ENCODE measurements around the gene GAL3ST1.

Gene GAL3ST1

GRCh38 chr22:30508216-30508615 lies 66.2 kb downstream of the GAL3ST1 start:
- no peak overlapping the region for H3K14ac ChIP-seq (ENCODE audit: low read length in 2 of 2)
- no peak overlapping the region for H3K4ac ChIP-seq (ENCODE audit: low read depth in 1 of 2, low read length in 2 of 2)
- no peak overlapping the region for H3K18ac ChIP-seq (ENCODE audit: low read depth in 1 of 2, low read length in 2 of 2)
- no peak overlapping the region for H2BK120ac ChIP-seq (ENCODE audit: low read depth, low read length)
- no peak overlapping the region for H3K4me2 ChIP-seq (ENCODE audit: low read length, poor library complexity, severe bottlenecking)
- no peak overlapping the region for H4K91ac ChIP-seq (ENCODE audit: low read length)
- no peak overlapping the region for H3K27ac ChIP-seq (ENCODE audit: low read length, poor library complexity, severe bottlenecking)
- no peak overlapping the region for H3K23ac ChIP-seq (ENCODE audit: low read length in 2 of 2)
- no peaks in the 10 kb centered on the region for H3K79me1 ChIP-seq (replicated peaks; ENCODE audit: low read length, poor library complexity, severe bottlenecking)
- WGBS, result 90% methylated on average over 4 of the region's 5 CpGs
- no peaks in the 10 kb centered on the region for H3K36me3 ChIP-seq (ENCODE audit: control insufficient read depth in 1 of 2, insufficient read depth in 2 of 2, low read depth in 1 of 2, low read length in 2 of 2)
- no peak for DNase-seq
- H3K4me1 ChIP-seq (ENCODE audit: control insufficient read depth, insufficient read depth, low read depth, low read length), result peaks cover 2% of the 10 kb centered on the region
- H2AK5ac ChIP-seq (ENCODE audit: low read length, severe bottlenecking), result no peak overlapping the region
- peaks cover 13 to 34% of the 10 kb centered on the region in 2 experiments for H3K27me3 ChIP-seq (ENCODE audit: control insufficient read depth in 1 of 2, insufficient read depth in 1 of 2, low read length in 2 of 2)
- no peak overlapping the region for H2BK12ac ChIP-seq (ENCODE audit: low read length in 2 of 2)
- H2BK15ac ChIP-seq (ENCODE audit: low read depth, poor library complexity, severe bottlenecking), result no peak overlapping the region
- H3K9me3 ChIP-seq (ENCODE audit: control insufficient read depth, low read length), result peaks cover 2% of the 10 kb centered on the region
- H4K8ac ChIP-seq (ENCODE audit: low read length), result no peak overlapping the region
- H3K9ac ChIP-seq (ENCODE audit: low read length), result no peak overlapping the region
- no peak overlapping the region for H3K4me3 ChIP-seq (ENCODE audit: insufficient read depth in 1 of 2, low read depth in 1 of 2, low read length in 2 of 2)
- no peak overlapping the region for H2BK5ac ChIP-seq (ENCODE audit: low read depth, low read length, poor library complexity, severe bottlenecking)
- H2AFZ ChIP-seq (ENCODE audit: low read depth, low read length), result no peak overlapping the region

DNA sequence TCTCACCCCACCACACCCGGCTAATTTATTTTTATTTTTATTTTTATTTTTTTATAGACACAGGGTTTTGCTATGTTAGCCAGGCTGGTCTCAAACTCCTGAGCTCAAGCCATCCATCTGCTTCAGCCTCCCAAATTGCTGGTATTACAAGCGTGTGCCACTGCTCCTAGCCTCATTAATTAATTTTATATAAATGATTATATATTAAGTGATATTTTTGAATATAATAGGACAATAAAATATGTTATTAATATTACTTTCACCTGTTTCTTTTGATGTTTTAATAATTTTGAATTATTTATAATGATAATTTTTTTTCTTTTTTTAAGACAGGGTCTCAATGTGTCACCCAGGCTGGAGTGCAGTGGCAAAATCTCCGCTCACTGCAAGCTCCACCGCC lies 66.8 kb downstream of the GAL3ST1 start:
- Histone ChIP-seq H3K23ac (ENCODE audit: low read length in 2 of 2) (no peak overlapping the region), H3K14ac (ENCODE audit: low read length in 2 of 2) (no peak overlapping the region), H3K27ac (ENCODE audit: low read length, poor library complexity, severe bottlenecking) (no peak overlapping the region), H4K91ac (ENCODE audit: low read length) (no peak overlapping the region), H3K9me3 (ENCODE audit: control insufficient read depth, low read length) (no peaks in the 10 kb centered on the region), H3K9ac (ENCODE audit: low read length) (no peak overlapping the region), H2AK5ac (ENCODE audit: low read length, severe bottlenecking) (no peak overlapping the region), H3K18ac (ENCODE audit: low read depth in 1 of 2, low read length in 2 of 2) (no peak overlapping the region), H2BK15ac (ENCODE audit: low read depth, poor library complexity, severe bottlenecking) (no peak overlapping the region), H2AFZ (ENCODE audit: low read depth, low read length) (no peak overlapping the region), H3K4me3 (ENCODE audit: insufficient read depth in 1 of 2, low read depth in 1 of 2, low read length in 2 of 2) (no peak overlapping the region), H3K4ac (ENCODE audit: low read depth in 1 of 2, low read length in 2 of 2) (no peak overlapping the region), H4K8ac (ENCODE audit: low read length) (no peak overlapping the region), H3K4me1 (ENCODE audit: control insufficient read depth, insufficient read depth, low read depth, low read length) (peaks cover 2% of the 10 kb centered on the region), H3K36me3 (ENCODE audit: control insufficient read depth in 1 of 2, insufficient read depth in 2 of 2, low read depth in 1 of 2, low read length in 2 of 2) (no peaks in the 10 kb centered on the region), H3K79me1 (replicated peaks; ENCODE audit: low read length, poor library complexity, severe bottlenecking) (no peaks in the 10 kb centered on the region), H2BK12ac (ENCODE audit: low read length in 2 of 2) (no peak overlapping the region), H2BK120ac (ENCODE audit: low read depth, low read length) (no peak overlapping the region), H2BK5ac (ENCODE audit: low read depth, low read length, poor library complexity, severe bottlenecking) (no peak overlapping the region), H3K4me2 (ENCODE audit: low read length, poor library complexity, severe bottlenecking) (no peak overlapping the region), H3K27me3 (ENCODE audit: control insufficient read depth in 1 of 2, insufficient read depth in 1 of 2, low read length in 2 of 2) (peaks cover 13 to 34% of the 10 kb centered on the region in 2 experiments)
- no peak for DNase-seq
- 95% methylated on average over 2 of the region's 4 CpGs for WGBS

GRCh38 chr22:30506507-30506968 lies 67.9 kb downstream of the GAL3ST1 start:
- H2BK12ac ChIP-seq (ENCODE audit: low read length in 2 of 2), result no peak overlapping the region
- 94% methylated on average over 8 of the region's 8 CpGs for WGBS
- no peak overlapping the region for H3K18ac ChIP-seq (ENCODE audit: low read depth in 1 of 2, low read length in 2 of 2)
- no peak overlapping the region for H3K4me3 ChIP-seq (ENCODE audit: insufficient read depth in 1 of 2, low read depth in 1 of 2, low read length in 2 of 2)
- H3K4me1 ChIP-seq (ENCODE audit: control insufficient read depth, insufficient read depth, low read depth, low read length), result peaks cover 2% of the 10 kb centered on the region
- no peaks in the 10 kb centered on the region for H3K36me3 ChIP-seq (ENCODE audit: control insufficient read depth in 1 of 2, insufficient read depth in 2 of 2, low read depth in 1 of 2, low read length in 2 of 2)
- DNase-seq, result no peak
- H3K23ac ChIP-seq (ENCODE audit: low read length in 2 of 2), result no peak overlapping the region
- no peak overlapping the region for H4K8ac ChIP-seq (ENCODE audit: low read length)
- H3K79me1 ChIP-seq (replicated peaks; ENCODE audit: low read length, poor library complexity, severe bottlenecking), result no peaks in the 10 kb centered on the region
- H3K14ac ChIP-seq (ENCODE audit: low read length in 2 of 2), result no peak overlapping the region
- H3K9me3 ChIP-seq (ENCODE audit: control insufficient read depth, low read length), result no peaks in the 10 kb centered on the region
- no peak overlapping the region for H2BK15ac ChIP-seq (ENCODE audit: low read depth, poor library complexity, severe bottlenecking)
- H3K27ac ChIP-seq (ENCODE audit: low read length, poor library complexity, severe bottlenecking), result no peak overlapping the region
- no peak overlapping the region for H2AK5ac ChIP-seq (ENCODE audit: low read length, severe bottlenecking)
- H3K4me2 ChIP-seq (ENCODE audit: low read length, poor library complexity, severe bottlenecking), result no peak overlapping the region
- H3K9ac ChIP-seq (ENCODE audit: low read length), result no peak overlapping the region
- H3K27me3 ChIP-seq (ENCODE audit: control insufficient read depth in 1 of 2, insufficient read depth in 1 of 2, low read length in 2 of 2), result peaks cover 13 to 36% of the 10 kb centered on the region in 2 experiments
- H2BK5ac ChIP-seq (ENCODE audit: low read depth, low read length, poor library complexity, severe bottlenecking), result no peak overlapping the region
- H4K91ac ChIP-seq (ENCODE audit: low read length), result no peak overlapping the region
- H3K4ac ChIP-seq (ENCODE audit: low read depth in 1 of 2, low read length in 2 of 2), result no peak overlapping the region
- H2BK120ac ChIP-seq (ENCODE audit: low read depth, low read length), result no peak overlapping the region
- H2AFZ ChIP-seq (ENCODE audit: low read depth, low read length), result no peak overlapping the region

Measured in mesenchymal stem cell (in vitro differentiated cells and primary cell).